Type B pancreatic cell (in vitro differentiated cells): Measurements from ENCODE around the gene NUP93. TPM values are rescaled to one million over a fixed set of nuclear protein-coding genes. Genes with fewer than 3 reads are reported as not detected.
"Not testable (repeated sequence)": the region's sequence is repeated elsewhere in the genome, so short reads cannot be mapped to it uniquely, and the experiment has no call there.

Experiments
- DNase-seq: peaks from one replicate; pipeline ENCODE4 v3.0.0; 2021; ENCODE audit warnings: mixed read lengths; ENCODE audit not compliant: unreplicated experiment; ENCODE audit errors: extremely low spot score
- H3K27ac Mint-ChIP-seq: 2 replicates; pipeline ENCODE4 v1.8.0; 2021; ENCODE audit warnings: mild to moderate bottlenecking, mixed read lengths
- H3K27me3 Mint-ChIP-seq: 2 replicates; pipeline ENCODE4 v1.8.0; 2021; ENCODE audit warnings: mixed read lengths
- H3K36me3 Mint-ChIP-seq: 2 replicates; pipeline ENCODE4 v1.8.0; 2021; ENCODE audit warnings: mixed read lengths
- H3K4me1 Mint-ChIP-seq: one replicate; pipeline ENCODE4 v1.8.0; 2021; ENCODE audit warnings: mixed read lengths; ENCODE audit not compliant: unreplicated experiment
- H3K4me3 Mint-ChIP-seq: 2 replicates; pipeline ENCODE4 v1.8.0; 2021; ENCODE audit warnings: mild to moderate bottlenecking, mixed read lengths
- H3K9me3 Mint-ChIP-seq: 2 replicates; pipeline ENCODE4 v1.8.0; 2021; ENCODE audit warnings: mixed read lengths
- CTCF ChIP-seq: fragments of 200-600 bp; sonication (generic); conservative IDR thresholded peaks from 2 replicates; pipeline ENCODE4 v1.5.0; 2021; ENCODE audit warnings: antibody characterized with exemption, mild to moderate bottlenecking
- total RNA-seq: library from RNA; stranded (reverse); gene quantifications from 2 replicates; pipeline ENCODE4 v1.2.1, GENCODE V29; 2021; ENCODE audit warnings: low replicate concordance

The NUP93 gene
- total RNA-seq, 1 donor from 2014 or later, result 101 TPM

- DNase-seq, result no peak
- TF ChIP-seq CTCF, result no peak
- Mint-ChIP-seq H3K9me3 (no peaks in the 10 kb centered on the region), H3K36me3 (no peaks in the 10 kb centered on the region), H3K4me3 (no peak overlapping the region), H3K27ac (no peak overlapping the region), H3K4me1 (peaks cover 39% of the 10 kb centered on the region), H3K27me3 (no peaks in the 10 kb centered on the region)
Measured at GRCh38 chr16:56788435-56788834, 58.5 kb downstream of the NUP93 start.

- Mint-ChIP-seq H3K27ac (no peak overlapping the region), H3K9me3 (no peaks in the 10 kb centered on the region), H3K4me3 (no peak overlapping the region), H3K36me3 (no peaks in the 10 kb centered on the region), H3K27me3 (no peaks in the 10 kb centered on the region), H3K4me1 (peaks cover 41% of the 10 kb centered on the region)
- no peak for DNase-seq
- peak; percentile 43 for TF ChIP-seq CTCF
Measured at GRCh38 chr16:56789360-56789759, 59.4 kb downstream of the NUP93 start.

GRCh38 chr16:56792967-56793366 lies 63.0 kb downstream of the NUP93 start:
- H3K4me3 Mint-ChIP-seq, result peak overlapping the region; percentile 16
- TF ChIP-seq CTCF, result no peak
- no peaks in the 10 kb centered on the region for H3K27me3 Mint-ChIP-seq
- H3K27ac Mint-ChIP-seq, result no peak overlapping the region
- no peaks in the 10 kb centered on the region for H3K36me3 Mint-ChIP-seq
- H3K9me3 Mint-ChIP-seq, result no peaks in the 10 kb centered on the region
- peaks cover 19% of the 10 kb centered on the region for H3K4me1 Mint-ChIP-seq
- DNase-seq, result no peak

- H3K9me3 Mint-ChIP-seq, result no peaks in the 10 kb centered on the region
- no peak for DNase-seq
- H3K27ac Mint-ChIP-seq, result no peak overlapping the region
- H3K4me3 Mint-ChIP-seq, result peak overlapping the region; percentile 16
- H3K36me3 Mint-ChIP-seq, result peaks cover 4% of the 10 kb centered on the region
- TF ChIP-seq CTCF, result peak; percentile 64
- no peaks in the 10 kb centered on the region for H3K27me3 Mint-ChIP-seq
- H3K4me1 Mint-ChIP-seq, result peaks cover 14% of the 10 kb centered on the region
Measured at GRCh38 chr16:56793492-56793891, 63.6 kb downstream of the NUP93 start.

- Mint-ChIP-seq H3K27ac (no peak overlapping the region), H3K9me3 (no peaks in the 10 kb centered on the region), H3K4me1 (peaks cover 11% of the 10 kb centered on the region), H3K36me3 (peaks cover 6% of the 10 kb centered on the region), H3K27me3 (no peaks in the 10 kb centered on the region), H3K4me3 (no peak overlapping the region)
- TF ChIP-seq CTCF, result no peak
- DNase-seq, result no peak
Measured at GRCh38 chr16:56795011-56795410, 65.1 kb downstream of the NUP93 start.

- H3K4me1 Mint-ChIP-seq, result peaks cover 11% of the 10 kb centered on the region
- H3K4me3 Mint-ChIP-seq, H3K9me3 Mint-ChIP-seq, H3K36me3 Mint-ChIP-seq, H3K27ac Mint-ChIP-seq, H3K27me3 Mint-ChIP-seq, DNase-seq: not testable (repeated sequence)
Measured at GRCh38 chr16:56797038-56797437, 67.1 kb downstream of the NUP93 start.
